Natural killer cell treated with Interleukin-12 subunit alpha and Interleukin-12 subunit beta and Interleukin-15 and Interleukin-18, amount 100 ng/mL, for 72 hours (primary cell): ENCODE measurements around the gene SAT2. TPM values are rescaled to one million over a fixed set of nuclear protein-coding genes. Genes with fewer than 3 reads are reported as not detected.
A peak's percentile ranks its signal among the peaks of the same experiment; 100 is the strongest.

Experiments
- ATAC-seq, 2 donors: fragments of 150-1000 bp; cut with Tn5 transposase in 1 of 2; sonication (Bioruptor Pico), chemical (Tn5 transposase) in 1 of 2; 2 replicates each; pipeline ENCODE4 v1.10.0; 2021
- DNase-seq: peaks from one replicate; pipeline ENCODE4 v3.0.0; 2022; ENCODE audit warnings: low spot score
- H3K27ac Mint-ChIP-seq, 2 donors: 1 replicate in 1 of 2; 2 replicates in 1 of 2; pipeline ENCODE4 v1.8.0; 2022; ENCODE audit warnings: mixed read lengths in 2 of 2, mild to moderate bottlenecking in 1 of 2, moderate library complexity in 1 of 2
- H3K27me3 Mint-ChIP-seq, 2 donors: 1 replicate in 1 of 2; 2 replicates in 1 of 2; pipeline ENCODE4 v1.8.0; 2022; ENCODE audit warnings: mixed read lengths in 2 of 2
- H3K36me3 Mint-ChIP-seq: one replicate; pipeline ENCODE4 v1.8.0; 2022; ENCODE audit warnings: mixed read lengths
- H3K4me1 Mint-ChIP-seq, 2 donors: 1 replicate in 1 of 2; 2 replicates in 1 of 2; pipeline ENCODE4 v1.8.0; 2022; ENCODE audit warnings: low read depth in 2 of 2, mixed read lengths in 2 of 2, mild to moderate bottlenecking in 1 of 2
- H3K4me3 Mint-ChIP-seq: one replicate; pipeline ENCODE4 v1.8.0; 2022; ENCODE audit warnings: mixed read lengths
- H3K9me3 Mint-ChIP-seq: 2 replicates; pipeline ENCODE4 v1.8.0; 2022; ENCODE audit warnings: mixed read lengths
- total RNA-seq, 2 donors: library from RNA; stranded (reverse); gene quantifications; one replicate each; pipeline ENCODE4 v1.2.3, GENCODE V29; 2022

SAT2 gene
- 10 to 100 TPM; 32.8 to 41.1 TPM for total RNA-seq

- Mint-ChIP-seq H3K4me3 (peak within 1 kb of the TSS; percentile 90), H3K27me3 (no peaks in the 10 kb centered on the region), H3K9me3 (no peaks in the 10 kb centered on the region), H3K27ac (peak within 1 kb of the TSS; percentile 50 to 86), H3K36me3 (no peaks in the 10 kb centered on the region), H3K4me1 (peaks cover 7 to 10% of the 10 kb centered on the region in 2 donors)
- peak; percentile 99 for ATAC-seq
- peak; percentile 92 for DNase-seq
Measured at GRCh38 chr17:7627250-7628121, at the start of gene SAT2. Gene SAT2 (minus strand): TSS chr17:7627821. CDS start chr17:7627635, 186 bp downstream.

GRCh38 chr17:7676533-7676932 is 48.9 kb upstream of the SAT2 start:
- ATAC-seq (no peak), DNase-seq (no peak)
- no peak overlapping the region for H3K27ac Mint-ChIP-seq
- peaks cover 21% of the 10 kb centered on the region for H3K36me3 Mint-ChIP-seq
- H3K4me3 Mint-ChIP-seq: no peak overlapping the region
- peaks cover 5 to 11% of the 10 kb centered on the region in 2 donors for H3K4me1 Mint-ChIP-seq
- H3K9me3 Mint-ChIP-seq: peaks cover 8% of the 10 kb centered on the region
- H3K27me3 Mint-ChIP-seq: no peaks in the 10 kb centered on the region

- peaks cover 5 to 11% of the 10 kb centered on the region in 2 donors for H3K4me1 Mint-ChIP-seq
- no peak for ATAC-seq
- peaks cover 8% of the 10 kb centered on the region for H3K9me3 Mint-ChIP-seq
- H3K36me3 Mint-ChIP-seq: peaks cover 21% of the 10 kb centered on the region
- no peak overlapping the region for H3K27ac Mint-ChIP-seq
- no peak for DNase-seq
- H3K27me3 Mint-ChIP-seq: no peaks in the 10 kb centered on the region
- H3K4me3 Mint-ChIP-seq: no peak overlapping the region
Measured at GRCh38 chr17:7674934-7675333, 47.3 kb upstream of the SAT2 start.

GRCh38 chr17:7673239-7673638 is 45.6 kb upstream of the SAT2 start:
- ATAC-seq (no peak), DNase-seq (no peak)
- Mint-ChIP-seq H3K4me3 (no peak overlapping the region), H3K27me3 (no peaks in the 10 kb centered on the region), H3K36me3 (peaks cover 21% of the 10 kb centered on the region), H3K4me1 (peaks cover 5 to 8% of the 10 kb centered on the region in 2 donors), H3K9me3 (peaks cover 8% of the 10 kb centered on the region), H3K27ac (no peak overlapping the region)

GRCh38 chr17:7668482-7668881 is 40.9 kb upstream of the SAT2 start:
- Mint-ChIP-seq H3K4me1 (no peaks in the 10 kb centered on the region), H3K4me3 (no peak overlapping the region), H3K27me3 (no peaks in the 10 kb centered on the region), H3K36me3 (peaks cover 4% of the 10 kb centered on the region), H3K27ac (no peak overlapping the region), H3K9me3 (peaks cover 3% of the 10 kb centered on the region)
- ATAC-seq (no peak), DNase-seq (no peak)

GRCh38 chr17:7667656-7668406 is 40.2 kb upstream of the SAT2 start:
- no peaks in the 10 kb centered on the region for H3K4me1 Mint-ChIP-seq

GRCh38 chr17:7656958-7657609 is 29.5 kb upstream of the SAT2 start:
- Mint-ChIP-seq H3K4me3 (no peak overlapping the region), H3K36me3 (no peaks in the 10 kb centered on the region), H3K9me3 (no peaks in the 10 kb centered on the region), H3K4me1 (no peaks in the 10 kb centered on the region), H3K27ac (no peak overlapping the region), H3K27me3 (peaks cover 0 to 14% of the 10 kb centered on the region in 2 donors)
- no peak for ATAC-seq
- DNase-seq: no peak

More at GRCh38 chr17:7667656-7668406, 40.2 kb upstream of the SAT2 start:
- no peak for DNase-seq
- Mint-ChIP-seq H3K27me3 (no peaks in the 10 kb centered on the region), H3K9me3 (no peaks in the 10 kb centered on the region), H3K36me3 (no peaks in the 10 kb centered on the region), H3K4me3 (no peak overlapping the region), H3K27ac (no peak overlapping the region)
- ATAC-seq: no peak

GRCh38 chr17:7655541-7655840 is 27.9 kb upstream of the SAT2 start:
- H3K27me3 Mint-ChIP-seq: peaks cover 9 to 25% of the 10 kb centered on the region in 2 donors
- H3K4me3 Mint-ChIP-seq: no peak overlapping the region
- peaks cover 8% of the 10 kb centered on the region in 2 donors for H3K4me1 Mint-ChIP-seq
- no peaks in the 10 kb centered on the region for H3K9me3 Mint-ChIP-seq
- H3K27ac Mint-ChIP-seq: no peak overlapping the region
- no peak for DNase-seq
- no peak for ATAC-seq
- no peaks in the 10 kb centered on the region for H3K36me3 Mint-ChIP-seq

- H3K9me3 Mint-ChIP-seq: no peaks in the 10 kb centered on the region
- H3K27me3 Mint-ChIP-seq: peaks cover 14 to 30% of the 10 kb centered on the region in 2 donors
- ATAC-seq: no peak
- H3K27ac Mint-ChIP-seq: no peak overlapping the region
- H3K4me3 Mint-ChIP-seq: no peak overlapping the region
- no peaks in the 10 kb centered on the region for H3K36me3 Mint-ChIP-seq
- peaks cover 13% of the 10 kb centered on the region in 2 donors for H3K4me1 Mint-ChIP-seq
- DNase-seq: no peak
Measured at GRCh38 chr17:7654832-7655540, 27.4 kb upstream of the SAT2 start.

GRCh38 chr17:7652388-7653356 is 25.1 kb upstream of the SAT2 start:
- H3K4me1 Mint-ChIP-seq: peaks cover 15 to 16% of the 10 kb centered on the region in 2 donors
- H3K27me3 Mint-ChIP-seq: peaks cover 17 to 37% of the 10 kb centered on the region in 2 donors
- no peak for ATAC-seq
- H3K4me3 Mint-ChIP-seq: no peak overlapping the region
- H3K36me3 Mint-ChIP-seq: no peaks in the 10 kb centered on the region
- DNase-seq: no peak
- no peaks in the 10 kb centered on the region for H3K9me3 Mint-ChIP-seq
- no peak overlapping the region for H3K27ac Mint-ChIP-seq

GRCh38 chr17:7651665-7652387 is 24.2 kb upstream of the SAT2 start:
- DNase-seq (no peak), ATAC-seq (no peak)
- no peaks in the 10 kb centered on the region for H3K9me3 Mint-ChIP-seq
- peak overlapping the region; percentile 25 for H3K4me3 Mint-ChIP-seq
- H3K27ac Mint-ChIP-seq: no peak overlapping the region
- H3K36me3 Mint-ChIP-seq: no peaks in the 10 kb centered on the region
- H3K27me3 Mint-ChIP-seq: peaks cover 17 to 35% of the 10 kb centered on the region in 2 donors
- peaks cover 15 to 16% of the 10 kb centered on the region in 2 donors for H3K4me1 Mint-ChIP-seq

GRCh38 chr17:7651097-7651664 is 23.6 kb upstream of the SAT2 start:
- peak overlapping the region; percentile 90 for H3K4me3 Mint-ChIP-seq
- ATAC-seq (no peak), DNase-seq (no peak)
- H3K27ac Mint-ChIP-seq: no peak overlapping the region
- H3K36me3 Mint-ChIP-seq: no peaks in the 10 kb centered on the region
- H3K4me1 Mint-ChIP-seq: peaks cover 15 to 16% of the 10 kb centered on the region in 2 donors
- H3K9me3 Mint-ChIP-seq: no peaks in the 10 kb centered on the region
- H3K27me3 Mint-ChIP-seq: peaks cover 24 to 36% of the 10 kb centered on the region in 2 donors
